Germinal center (tissue), 1 donor: ENCODE measurements around the gene NFATC1.
"Not testable (repeated sequence)": the region's sequence is repeated elsewhere in the genome, so short reads cannot be mapped to it uniquely, and the experiment has no call there.

Source experiments
- DNase-seq: peaks from one replicate; pipeline ENCODE4 v3.0.0; 2012; ENCODE audit warnings: mixed read lengths, low spot score

NFATC1 gene

GRCh38 chr18:79476918-79477571 lies 81.3 kb downstream of the NFATC1 start:
- no peak for DNase-seq

DNA sequence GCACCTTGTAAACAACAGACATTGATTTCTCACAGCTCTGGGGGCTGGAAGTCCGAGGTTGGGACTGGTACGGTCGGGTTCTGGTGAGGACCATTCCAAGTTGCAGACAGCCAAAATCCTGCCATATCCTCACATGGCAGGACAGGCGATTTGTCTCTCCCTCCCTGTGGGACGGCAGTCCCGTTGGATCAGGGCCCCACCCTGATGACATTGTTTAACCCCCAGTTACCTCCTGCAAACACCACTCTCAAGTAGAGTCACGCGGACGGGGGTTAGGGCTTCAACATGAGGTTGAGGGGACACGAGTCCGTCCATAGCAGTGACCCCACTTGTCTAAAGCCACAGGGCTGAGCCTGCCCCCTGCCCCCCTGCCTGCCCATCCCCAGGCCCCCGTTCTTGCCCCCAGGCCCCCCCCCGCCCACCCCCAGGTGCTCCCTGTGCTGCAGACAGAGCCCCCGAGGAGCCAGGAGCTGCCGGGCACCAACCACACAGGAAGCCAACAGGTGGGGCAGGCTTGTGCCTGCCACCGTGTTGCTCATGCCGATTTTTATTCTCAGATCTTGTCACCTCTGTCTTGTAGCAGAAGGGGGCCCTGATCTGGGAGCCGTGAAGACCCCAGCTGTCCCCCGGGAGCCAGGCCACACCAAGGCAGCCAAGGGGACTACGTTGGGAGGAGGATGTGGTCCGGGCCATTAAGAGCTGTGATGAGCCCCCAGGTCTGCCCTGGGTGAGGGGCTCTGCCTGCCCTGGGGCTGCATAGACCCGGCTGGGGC lies 82.2 kb downstream of the NFATC1 start:
- no peak for DNase-seq

DNA sequence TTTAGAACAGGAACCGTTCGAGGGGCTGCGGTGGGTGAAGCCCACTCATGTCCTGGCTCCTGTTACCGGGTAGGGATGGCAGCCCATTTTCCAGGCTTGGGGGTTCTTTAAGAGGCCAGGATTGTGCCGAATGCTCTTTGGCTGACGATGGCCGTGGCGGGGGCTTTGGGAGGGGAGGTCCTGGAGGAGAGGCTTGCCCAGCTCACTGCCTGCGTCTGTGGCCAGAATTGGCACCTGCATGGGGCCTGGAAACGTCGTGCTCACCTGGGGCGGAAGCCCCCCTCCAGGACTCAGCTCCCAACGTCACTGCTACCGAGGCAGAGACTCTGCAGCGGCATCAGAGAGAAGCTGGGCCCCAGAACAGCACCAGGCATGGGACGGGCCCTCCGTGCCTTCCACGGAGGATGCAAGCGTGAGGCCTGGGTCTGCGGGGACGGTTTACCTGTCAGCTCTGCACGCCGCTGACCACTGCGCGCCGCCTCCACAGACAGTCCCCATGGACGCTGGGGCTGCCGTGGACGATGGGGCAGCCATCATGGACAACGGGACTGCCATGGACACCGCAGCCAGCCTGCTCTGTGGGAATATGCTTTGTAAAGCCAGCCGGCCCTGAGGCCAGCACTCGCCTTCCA lies 82.9 kb downstream of the NFATC1 start:
- no peak for DNase-seq

GRCh38 chr18:79479116-79479760 lies 83.5 kb downstream of the NFATC1 start:
- DNase-seq, result no peak

DNA sequence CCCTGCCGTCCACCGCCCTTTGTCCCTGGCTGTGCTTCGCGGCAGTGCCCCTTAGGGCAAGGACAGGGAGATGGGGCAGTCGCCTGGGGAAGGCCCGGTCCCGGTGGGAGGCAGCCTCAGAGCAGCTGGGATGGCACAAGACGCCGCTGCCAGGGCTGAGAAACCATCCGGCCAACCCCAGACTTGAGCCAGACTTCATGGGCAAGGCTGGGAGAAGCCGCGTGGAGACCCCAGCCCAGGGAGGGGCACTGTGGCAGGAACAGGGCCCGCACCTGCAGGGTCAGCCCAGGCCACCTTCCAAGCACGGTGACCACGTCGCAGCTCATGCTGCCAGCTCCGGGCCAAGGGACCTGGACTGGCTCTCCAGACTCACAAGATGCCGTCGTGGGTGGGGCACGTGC lies 84.0 kb downstream of the NFATC1 start:
- no peak for DNase-seq

GRCh38 chr18:79480171-79481045 lies 84.7 kb downstream of the NFATC1 start:
- no peak for DNase-seq

DNA sequence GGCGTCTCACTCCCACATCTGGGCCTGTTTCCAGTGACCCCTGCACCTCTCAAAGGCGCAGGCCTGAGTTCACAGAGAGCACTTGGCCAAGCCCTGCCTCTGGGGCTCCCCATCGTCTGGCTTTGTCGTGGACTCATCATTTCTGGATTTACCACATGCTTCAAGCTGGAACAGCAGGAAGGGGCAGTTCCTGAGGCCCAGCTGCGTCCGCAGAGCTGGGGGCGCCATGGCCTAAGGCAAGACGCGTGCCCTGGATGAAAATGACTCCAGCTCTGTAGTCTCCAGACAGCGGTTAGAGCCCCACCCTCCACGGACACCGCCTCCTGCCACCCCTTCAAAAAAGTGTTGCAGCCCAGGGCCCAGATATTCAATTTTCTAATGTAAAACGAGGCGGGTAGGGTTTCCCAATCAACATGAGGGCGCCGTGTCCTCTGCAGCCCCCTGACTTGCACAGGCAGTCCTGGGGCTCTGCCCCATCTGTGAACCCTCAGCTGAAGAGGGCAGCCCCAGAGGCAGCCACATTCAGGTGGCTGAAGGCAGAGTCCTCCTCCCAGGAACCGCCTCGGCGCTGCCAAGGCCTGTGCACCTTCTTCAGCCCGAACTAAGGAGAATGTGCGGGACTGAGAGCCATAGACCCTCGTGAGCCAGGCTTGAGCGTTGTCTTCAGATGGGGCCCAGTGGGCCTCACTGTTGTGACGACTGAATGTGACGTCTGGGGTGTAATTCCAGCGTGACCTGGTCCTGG lies 85.5 kb downstream of the NFATC1 start:
- no peak for DNase-seq

DNA sequence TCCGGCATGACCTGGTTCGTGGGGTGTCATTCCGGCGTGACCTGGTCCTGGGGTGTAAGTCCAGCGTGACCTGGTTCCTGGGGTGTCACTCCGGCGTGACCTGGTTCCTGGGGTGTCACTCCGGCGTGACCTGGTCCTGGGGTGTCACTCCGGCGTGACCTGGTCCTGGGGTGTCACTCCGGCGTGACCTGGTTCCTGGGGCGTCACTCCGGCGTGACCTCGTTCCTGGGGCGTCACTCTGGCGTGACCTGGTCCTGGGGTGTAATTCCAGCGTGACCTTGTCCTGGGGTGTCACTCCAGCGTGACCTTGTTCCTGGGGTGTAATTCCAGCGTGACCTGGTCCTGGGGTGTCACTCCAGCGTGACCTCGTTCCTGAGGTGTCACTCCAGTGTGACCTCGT lies 87.7 kb downstream of the NFATC1 start:
- not testable (repeated sequence) for DNase-seq

DNA sequence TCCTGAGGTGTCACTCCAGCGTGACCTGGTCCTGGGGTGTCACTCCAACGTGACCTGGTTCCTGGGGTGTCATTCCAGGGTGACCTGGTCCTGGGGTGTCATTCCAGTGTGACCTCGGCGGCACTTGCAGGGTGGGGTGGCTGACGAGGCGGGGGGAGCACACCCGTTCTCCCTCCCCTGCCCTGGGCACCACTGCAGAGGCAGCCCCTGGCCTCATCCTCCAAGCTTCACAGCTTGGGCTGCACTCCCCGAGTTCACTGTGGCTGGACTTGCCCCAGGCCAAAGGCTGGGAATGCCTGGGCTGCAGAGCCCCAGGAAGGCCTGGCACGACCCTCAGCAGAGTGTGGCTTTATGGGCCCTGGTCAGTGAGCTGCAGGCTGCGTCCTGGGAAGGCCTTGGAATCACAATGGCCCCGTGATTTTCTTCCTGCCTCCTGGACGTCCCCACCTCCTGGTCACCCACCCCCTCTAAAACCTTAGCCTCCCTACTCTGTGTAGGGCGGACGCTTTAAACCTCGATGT lies 88.3 kb downstream of the NFATC1 start:
- DNase-seq, result no peak

DNA sequence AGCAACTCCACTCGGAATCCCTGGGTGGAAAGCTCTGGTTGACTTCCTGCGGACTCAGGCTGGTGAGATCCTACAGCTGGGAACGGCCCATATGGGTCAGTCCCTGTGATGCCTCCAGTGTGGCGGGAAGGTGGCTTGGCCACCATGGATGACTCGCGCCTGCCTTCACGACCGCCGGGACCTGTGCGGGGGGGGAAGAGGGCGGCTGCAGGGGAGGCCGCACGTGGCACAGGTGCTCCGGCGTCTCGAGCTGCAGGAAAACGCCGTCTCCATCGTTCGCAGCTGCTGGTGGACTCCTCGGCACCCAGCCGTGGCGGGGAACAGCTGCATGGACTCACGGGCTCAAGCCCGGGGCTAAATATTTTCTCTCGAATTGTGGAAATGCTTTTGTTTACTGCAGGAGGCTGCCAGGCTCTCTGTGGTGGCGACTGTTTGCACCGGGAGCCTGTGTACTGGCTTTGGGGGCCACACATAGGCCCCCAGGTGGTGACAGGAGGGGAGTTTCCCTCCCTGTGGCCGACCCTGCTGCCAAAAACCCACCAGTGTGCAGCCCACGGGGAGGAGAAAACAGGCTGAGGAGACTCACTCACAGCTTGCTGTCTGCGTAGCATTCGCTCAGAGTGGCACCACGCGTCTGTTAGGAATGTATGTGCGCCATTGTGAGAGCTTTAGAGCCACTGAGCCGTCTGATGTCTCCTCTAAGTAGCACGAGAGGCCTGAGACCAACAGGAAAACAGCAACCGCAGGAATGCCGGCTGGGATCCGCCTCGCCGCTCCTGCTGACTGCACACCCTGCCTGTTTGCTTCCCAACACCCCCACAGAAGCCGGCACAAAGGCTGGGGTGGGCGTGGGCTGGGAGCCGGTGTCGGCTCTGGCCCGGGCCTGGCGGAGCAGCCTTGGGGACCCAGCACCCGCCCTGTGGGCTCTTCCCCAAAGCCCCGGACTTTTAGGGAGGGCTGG lies 89.2 kb downstream of the NFATC1 start:
- DNase-seq, result no peak

GRCh38 chr18:79485788-79486355 lies 90.1 kb downstream of the NFATC1 start:
- DNase-seq, result no peak

- no peak for DNase-seq
These were observed 90.8 kb downstream of the NFATC1 start for GRCh38 chr18:79486356-79487182.

DNA sequence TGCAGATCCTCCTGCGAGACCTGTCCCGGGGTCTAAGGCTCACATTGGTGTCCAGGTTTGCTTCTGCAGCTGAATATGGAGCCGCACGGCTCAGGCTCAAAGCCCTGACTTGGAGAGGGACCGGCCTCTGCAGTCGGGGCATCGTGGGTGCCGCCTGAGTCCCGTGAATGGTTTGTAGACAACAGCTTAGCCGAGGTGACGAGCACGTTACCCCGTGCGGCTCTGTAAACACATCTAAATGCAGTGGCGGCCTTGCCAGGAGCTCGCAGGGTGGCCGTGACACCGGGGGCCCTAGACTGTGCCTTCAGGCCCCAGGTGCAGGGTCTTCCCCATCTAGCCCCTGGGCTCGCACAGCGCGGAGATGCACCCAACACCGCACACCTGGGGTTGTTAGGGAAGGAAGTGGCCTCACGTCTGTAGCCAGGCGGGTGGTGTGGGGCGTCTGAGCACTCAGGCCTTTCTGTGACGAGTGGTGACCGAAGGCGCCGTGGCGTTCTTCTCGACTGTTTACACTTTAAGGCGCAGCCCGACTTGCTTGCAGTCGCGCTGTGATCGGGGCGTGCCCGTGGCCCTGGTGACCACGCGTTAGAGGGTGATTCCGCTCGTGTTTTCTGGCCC lies 91.6 kb downstream of the NFATC1 start:
- DNase-seq, result no peak

DNA sequence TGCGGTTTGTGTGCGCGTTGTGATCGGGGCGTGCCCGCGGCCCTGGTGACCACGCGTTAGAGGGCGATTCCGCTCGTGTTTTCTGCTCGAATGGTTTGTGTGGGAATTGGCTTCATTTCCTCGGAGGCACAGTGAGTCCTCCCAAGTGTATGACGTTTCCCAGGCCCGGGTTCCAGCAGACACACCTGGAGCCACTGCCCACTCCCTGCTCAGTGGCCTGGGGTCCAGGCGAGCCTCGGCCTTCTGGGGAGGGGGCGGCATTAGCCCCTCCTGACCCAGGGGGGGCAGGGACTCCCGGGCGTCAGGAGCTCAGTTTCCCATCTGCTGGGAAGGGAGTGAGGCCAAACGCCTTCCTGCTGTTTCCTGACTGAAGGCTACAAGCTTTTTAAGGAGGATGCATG lies 92.1 kb downstream of the NFATC1 start:
- no peak for DNase-seq

DNA sequence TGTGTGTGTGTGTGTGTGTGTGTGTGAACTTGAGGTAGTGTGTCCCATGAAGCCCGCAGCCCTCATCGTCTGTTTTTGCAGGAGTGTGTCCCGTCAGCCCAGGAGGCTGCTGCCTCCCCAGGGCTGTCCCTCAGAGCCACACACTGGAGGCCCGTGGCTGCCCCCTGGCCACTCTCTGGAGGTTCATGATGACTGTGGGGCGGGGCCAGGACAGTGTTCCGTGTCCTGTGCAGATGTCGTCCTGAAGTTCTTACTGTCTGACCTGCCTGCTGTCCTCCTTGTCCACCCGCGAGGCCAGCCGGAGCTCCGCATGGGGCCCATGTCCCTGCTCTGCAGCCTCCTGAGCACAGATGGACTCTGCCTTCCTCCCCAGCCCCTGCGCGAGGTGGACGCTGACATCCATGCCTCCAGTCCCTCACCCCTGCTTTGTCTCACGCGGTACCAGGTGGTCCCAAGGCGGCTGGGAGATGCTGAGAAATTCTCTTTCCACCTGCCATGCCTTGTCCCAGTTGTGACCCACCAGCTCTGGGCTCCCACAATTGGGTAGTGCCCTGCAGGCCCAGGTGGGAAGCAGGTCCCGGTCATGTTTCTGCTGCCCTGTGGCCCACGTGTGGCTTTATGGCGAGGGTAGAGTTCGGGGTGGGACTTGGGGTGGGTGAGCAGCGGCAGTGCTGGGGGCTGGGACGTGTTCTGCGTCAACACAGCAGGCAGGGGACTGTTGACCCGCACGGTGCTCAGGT lies 92.8 kb downstream of the NFATC1 start:
- no peak for DNase-seq

DNA sequence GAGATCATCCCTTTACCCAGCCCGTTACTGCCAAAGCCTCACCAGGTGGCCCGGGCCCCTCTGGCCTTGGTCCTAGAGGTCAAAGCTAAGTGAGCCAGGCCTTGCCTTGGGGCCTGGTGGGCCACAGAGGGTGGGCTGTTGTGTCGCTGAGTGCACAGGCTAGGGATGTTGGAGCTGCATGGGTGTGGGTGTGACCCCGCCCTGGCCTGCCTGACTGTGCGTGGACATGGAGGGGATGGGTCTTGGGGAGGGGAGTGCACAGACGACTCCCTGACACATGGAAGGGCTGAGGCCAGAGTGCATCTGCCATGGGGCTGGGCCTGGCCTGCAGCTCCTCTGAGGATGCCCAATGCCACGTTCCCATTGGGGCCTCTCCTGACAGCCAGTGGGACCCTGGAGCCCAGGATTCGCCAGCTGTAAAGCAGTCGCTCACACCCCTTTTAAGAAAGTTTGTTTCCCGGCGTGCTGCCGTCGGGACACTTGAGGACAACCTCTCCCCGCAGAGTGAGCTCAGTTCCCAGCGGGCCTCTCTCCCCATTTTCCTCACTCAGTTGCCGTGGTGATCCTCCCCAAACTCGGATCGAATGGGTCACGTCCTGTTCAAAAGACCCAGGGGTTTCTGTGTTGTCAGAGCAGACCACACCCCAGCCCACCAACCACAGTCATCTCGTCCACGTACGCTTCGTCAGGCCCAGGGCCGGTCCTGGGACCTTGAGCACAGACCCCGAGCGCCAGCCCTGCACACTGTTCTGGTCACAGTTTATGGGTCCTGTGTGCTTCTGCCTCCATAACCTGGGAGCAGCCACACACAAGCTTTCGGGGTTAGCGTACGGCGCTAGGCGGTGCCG lies 93.5 kb downstream of the NFATC1 start:
- no peak for DNase-seq
